ENCODE data around the gene SUN2. TPM values are rescaled to one million over a fixed set of nuclear protein-coding genes. Genes with fewer than 3 reads are reported as not detected.

The SUN2 gene
- total and polyA plus RNA-seq, 8 donors, result 25.3 to 387 (median 117) TPM

GRCh38 chr22:38751422-38752346 is 4.1 kb downstream of the SUN2 start:
- Histone ChIP-seq H3K4me1 (peaks cover 30 to 61% (median 54%) of the 10 kb centered on the region in 4 donors), H3K27ac (peak overlapping the region; percentile 0 to 98 (median 94)), H3K36me3 (peaks cover 58 to 63% (median 63%) of the 10 kb centered on the region in 4 donors), H3K4me3 (peak overlapping the region in 2 of 4 donors; percentile 16 to 28), H3K9me3 (no peaks in the 10 kb centered on the region), H3K27me3 (no peaks in the 10 kb centered on the region)
- WGBS, 5 donors, result 65 to 79% (median 74%) methylated on average over 24 of the region's 24 CpGs
- intact Hi-C loops (cut with DNase I; ENCODE audit: low total_unique reads), result no loop called here
- TF ChIP-seq, protein P1, sequence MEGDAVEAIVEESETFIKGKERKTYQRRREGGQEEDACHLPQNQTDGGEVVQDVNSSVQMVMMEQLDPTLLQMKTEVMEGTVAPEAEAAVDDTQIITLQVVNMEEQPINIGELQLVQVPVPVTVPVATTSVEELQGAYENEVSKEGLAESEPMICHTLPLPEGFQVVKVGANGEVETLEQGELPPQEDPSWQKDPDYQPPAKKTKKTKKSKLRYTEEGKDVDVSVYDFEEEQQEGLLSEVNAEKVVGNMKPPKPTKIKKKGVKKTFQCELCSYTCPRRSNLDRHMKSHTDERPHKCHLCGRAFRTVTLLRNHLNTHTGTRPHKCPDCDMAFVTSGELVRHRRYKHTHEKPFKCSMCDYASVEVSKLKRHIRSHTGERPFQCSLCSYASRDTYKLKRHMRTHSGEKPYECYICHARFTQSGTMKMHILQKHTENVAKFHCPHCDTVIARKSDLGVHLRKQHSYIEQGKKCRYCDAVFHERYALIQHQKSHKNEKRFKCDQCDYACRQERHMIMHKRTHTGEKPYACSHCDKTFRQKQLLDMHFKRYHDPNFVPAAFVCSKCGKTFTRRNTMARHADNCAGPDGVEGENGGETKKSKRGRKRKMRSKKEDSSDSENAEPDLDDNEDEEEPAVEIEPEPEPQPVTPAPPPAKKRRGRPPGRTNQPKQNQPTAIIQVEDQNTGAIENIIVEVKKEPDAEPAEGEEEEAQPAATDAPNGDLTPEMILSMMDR (IDR thresholded peaks at IDR 0.05), result no peak
- TF ChIP-seq POLR2AphosphoS5 (IDR thresholded peaks at IDR 0.05) (no peak), EP300 (IDR thresholded peaks at IDR 0.05) (no peak), POLR2A (IDR thresholded peaks at IDR 0.05) (no peak)
- peak; percentile 63 to 67 for DNase-seq

GRCh38 chr22:38751066-38751421 is 4.8 kb downstream of the SUN2 start:
- H3K9me3 ChIP-seq, result no peaks in the 10 kb centered on the region
- intact Hi-C loops (cut with DNase I; ENCODE audit: low total_unique reads), result no loop called here
- WGBS, 5 donors, result 72 to 94% (median 83%) methylated on average over 5 to 12 of the region's 12 CpGs
- H3K27ac ChIP-seq, result peak overlapping the region in 4 of 5 donors; percentile 50 to 98 (median 95)
- DNase-seq, result no peak
- peaks cover 24 to 54% (median 48%) of the 10 kb centered on the region in 4 donors for H3K4me1 ChIP-seq
- no peak for TF ChIP-seq POLR2A (IDR thresholded peaks at IDR 0.05)
- no peak for TF ChIP-seq POLR2AphosphoS5 (IDR thresholded peaks at IDR 0.05)
- no peak for TF ChIP-seq EP300 (IDR thresholded peaks at IDR 0.05)
- TF ChIP-seq, protein P1 (IDR thresholded peaks at IDR 0.05), result no peak
- H3K4me3 ChIP-seq, result peak overlapping the region in 2 of 4 donors; percentile 16 to 22
- peaks cover 65 to 69% (median 69%) of the 10 kb centered on the region in 4 donors for H3K36me3 ChIP-seq
- H3K27me3 ChIP-seq, result no peaks in the 10 kb centered on the region

- peak overlapping the region in 2 of 5 donors; percentile 94 to 98 for H3K27ac ChIP-seq
- intact Hi-C loops (cut with DNase I; ENCODE audit: low total_unique reads), result no loop called here
- H3K27me3 ChIP-seq, result no peaks in the 10 kb centered on the region
- no peak for DNase-seq
- 81 to 89% (median 87%) methylated on average over 2 to 17 of the region's 17 CpGs for WGBS, 5 donors
- no peaks in the 10 kb centered on the region for H3K9me3 ChIP-seq
- peaks cover 69 to 73% (median 73%) of the 10 kb centered on the region in 4 donors for H3K36me3 ChIP-seq
- H3K4me3 ChIP-seq, result no peak overlapping the region
- peaks cover 24 to 52% (median 48%) of the 10 kb centered on the region in 4 donors for H3K4me1 ChIP-seq
- TF ChIP-seq POLR2A (IDR thresholded peaks at IDR 0.05), result no peak
- no peak for TF ChIP-seq POLR2AphosphoS5 (IDR thresholded peaks at IDR 0.05)
- no peak for TF ChIP-seq EP300 (IDR thresholded peaks at IDR 0.05)
- TF ChIP-seq, protein P1 (IDR thresholded peaks at IDR 0.05), result no peak
These were observed 5.2 kb downstream of the SUN2 start for GRCh38 chr22:38750638-38751037.

- WGBS, 5 donors, result 93 to 95% (median 94%) methylated on average over 13 to 14 of the region's 14 CpGs
These were observed 5.7 kb downstream of the SUN2 start for GRCh38 chr22:38750104-38750503.

More at GRCh38 chr22:38750104-38750503, 5.7 kb downstream of the SUN2 start:
- TF ChIP-seq POLR2AphosphoS5 (IDR thresholded peaks at IDR 0.05) (no peak), EP300 (IDR thresholded peaks at IDR 0.05) (no peak), POLR2A (IDR thresholded peaks at IDR 0.05) (no peak)
- TF ChIP-seq, protein P1 (IDR thresholded peaks at IDR 0.05), result no peak
- Histone ChIP-seq H3K9me3 (no peaks in the 10 kb centered on the region), H3K27ac (peak overlapping the region in 2 of 5 donors; percentile 94 to 98), H3K27me3 (no peaks in the 10 kb centered on the region), H3K4me1 (peaks cover 24 to 51% (median 46%) of the 10 kb centered on the region in 4 donors), H3K36me3 (peaks cover 74 to 79% (median 78%) of the 10 kb centered on the region in 4 donors), H3K4me3 (no peak overlapping the region)
- intact Hi-C loops (cut with DNase I; ENCODE audit: low total_unique reads), result no loop called here
- no peak for DNase-seq
